ENCODE results near the gene MB21D2. TPM values are rescaled to one million over a fixed set of nuclear protein-coding genes. Genes with fewer than 3 reads are reported as not detected.

The MB21D2 gene
- total and polyA plus RNA-seq, 2 of the 8 experiments (the other 6 are each of a cell fraction or from before 2014, with no cell fraction given): 10.0 to 21.0 TPM

DNA sequence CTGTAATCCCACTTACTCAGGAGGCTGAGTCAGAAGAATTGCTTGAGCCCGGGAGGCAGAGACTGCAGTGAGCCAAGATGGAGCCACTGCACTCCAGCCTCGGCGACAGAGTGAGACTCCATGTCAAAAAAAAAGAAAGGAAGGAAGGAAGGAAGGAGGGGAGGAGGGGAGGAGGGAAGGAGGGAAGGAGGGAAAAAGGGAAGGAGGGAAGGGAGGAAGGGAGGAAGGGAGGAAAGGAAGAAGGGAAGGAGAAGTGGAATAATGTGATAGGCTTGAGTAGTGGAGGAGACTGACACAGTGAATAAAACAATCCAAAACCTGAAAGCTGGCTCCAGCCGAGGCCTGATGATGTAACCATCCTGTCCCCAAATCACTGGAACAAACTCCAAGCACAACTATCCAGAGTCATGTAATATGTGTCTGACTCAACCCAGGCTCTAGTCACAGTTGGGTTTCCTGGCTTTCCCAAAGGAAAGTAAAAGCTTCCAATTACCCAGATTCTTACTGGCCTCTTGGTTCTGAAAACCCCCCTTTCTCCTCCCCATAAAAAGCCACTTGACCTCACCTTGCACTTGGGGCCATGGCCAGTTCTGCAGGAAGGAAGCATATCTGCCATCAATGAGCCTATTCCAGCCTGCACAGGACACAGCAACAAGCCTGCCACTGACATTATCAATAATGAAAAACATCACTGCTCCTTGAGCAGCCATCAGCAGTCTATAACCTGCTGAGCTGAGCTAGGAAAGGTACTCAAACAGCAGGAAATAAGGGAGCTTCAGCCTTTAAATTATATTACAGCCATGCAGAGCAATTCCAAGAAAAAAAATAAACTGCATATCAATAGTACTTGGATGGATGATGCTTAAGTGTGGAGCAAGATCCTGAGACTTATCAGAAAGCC, 48.3 kb downstream of the MB21D2 start:
- Histone ChIP-seq H2AK5ac (ENCODE audit: low read depth, low read length) (no peak overlapping the region), H3K23me2 (ENCODE audit: low read depth, low read length) (no peaks in the 10 kb centered on the region), H4K5ac (ENCODE audit: insufficient read length, low read depth, low read length) (no peak overlapping the region), H3K18ac (ENCODE audit: extremely low read depth, low read length) (no peak overlapping the region), H3K27me3 (replicated peaks in 1 of 4; ENCODE audit: control insufficient read depth in 3 of 4, extremely low read depth in 1 of 4, insufficient read depth in 3 of 4, low read length in 3 of 4) (no peaks in the 10 kb centered on the region), H3K4ac (replicated peaks; ENCODE audit: insufficient read length, low read depth, low read length) (peak overlapping the region; percentile 27), H2BK15ac (ENCODE audit: low read length) (no peak overlapping the region), H3K14ac (ENCODE audit: insufficient read length) (no peak overlapping the region), H3K79me1 (ENCODE audit: low read depth, low read length) (peaks cover 4% of the 10 kb centered on the region), H3K36me3 (ENCODE audit: control insufficient read depth in 2 of 4, insufficient read depth in 4 of 4, low read length in 3 of 4) (no peaks in the 10 kb centered on the region; a peak in 1 of 8 replicates), H3K79me2 (ENCODE audit: control insufficient read depth in 1 of 2, insufficient read depth in 2 of 2, low read length in 2 of 2) (peaks cover 15 to 81% of the 10 kb centered on the region in 2 experiments), H3K23ac (ENCODE audit: insufficient read length) (no peak overlapping the region), H4K91ac (replicated peaks; ENCODE audit: insufficient read length, low read length) (no peak overlapping the region), H3K4me2 (ENCODE audit: insufficient read depth in 1 of 2, low read depth in 2 of 2, low read length in 2 of 2) (no peak overlapping the region), H4K20me1 (replicated peaks in 1 of 2; ENCODE audit: control insufficient read depth in 1 of 2, insufficient read depth in 2 of 2, low read length in 2 of 2) (peaks cover 2 to 6% of the 10 kb centered on the region in 2 experiments), H2BK20ac (ENCODE audit: low read length) (no peak overlapping the region), H2BK120ac (replicated peaks; ENCODE audit: low read depth, low read length) (no peak overlapping the region), H2BK5ac (ENCODE audit: low read depth, low read length) (no peak overlapping the region), H3K9ac (replicated peaks in 1 of 4; ENCODE audit: extremely low read depth in 1 of 4, low read depth in 3 of 4, low read length in 3 of 4) (no peak overlapping the region), H2AFZ (ENCODE audit: low read length) (no peak overlapping the region), H3K4me1 (replicated peaks in 1 of 4; ENCODE audit: control insufficient read depth in 3 of 4, insufficient read depth in 4 of 4, low read length in 3 of 4) (peaks cover 0 to 18% (median 11%) of the 10 kb centered on the region in 4 experiments; a peak in 6 of 7 replicates), H3K27ac (ENCODE audit: low read depth, low read length) (no peak overlapping the region), H3K9me3 (ENCODE audit: insufficient read depth in 2 of 2, low read depth in 1 of 2, low read length in 1 of 2) (no peaks in the 10 kb centered on the region; a peak in 1 of 4 replicates), H3K56ac (replicated peaks; ENCODE audit: insufficient read length, low read depth, low read length) (no peak overlapping the region), H2BK12ac (ENCODE audit: low read depth, low read length) (no peak overlapping the region), H4K8ac (ENCODE audit: extremely low read depth, insufficient read depth, low read length) (no peak overlapping the region), H3K4me3 (ENCODE audit: extremely low read depth in 1 of 4, insufficient read depth in 2 of 4, low read depth in 3 of 4, low read length in 4 of 4) (no peak overlapping the region)
- WGBS, 2 experiments (ENCODE audit: extremely low coverage in 1 of 2, insufficient coverage in 1 of 2, insufficient read length in 1 of 2, insufficient replicate concordance in 2 of 2, low coverage in 1 of 2, low lambda C conversion rate in 2 of 2, missing lambda C conversion rate in 1 of 2): 100% methylated on average over 2 of the region's 4 CpGs; no CpG with 5 or more reads in 1 of the 2 experiments
- POLR2A ChIA-PET (ENCODE audit: partially characterized antibody): interaction anchor here (1.0 kb wide), 1 partner anchor 10 kb away, joined by 3 read pairs; no protein-coding TSS in a partner anchor
- DNase-seq (ENCODE audit: low read depth in 1 of 2, low spot score in 2 of 2) (no peak), FAIRE-seq (no peak)
- CTCF ChIA-PET (ENCODE audit: partially characterized antibody): interaction anchor here (0.7 to 2.5 kb wide), 3 partner anchors 13 to 64 kb away, joined by 3 to 6 read pairs (median 3); no protein-coding TSS in a partner anchor
- TF ChIP-seq SIRT6 (IDR thresholded peaks at IDR 0.05; ENCODE audit: low read length) (no peak), TAF1 (IDR thresholded peaks at IDR 0.05; ENCODE audit: low read depth, low read length) (no peak), BACH1 (IDR thresholded peaks at IDR 0.05; ENCODE audit: low read length) (no peak), EP300 (IDR thresholded peaks at IDR 0.05; ENCODE audit: borderline replicate concordance in 1 of 2, low read depth in 2 of 2, low read length in 2 of 2) (no peak), SP2 (IDR thresholded peaks at IDR 0.05; ENCODE audit: low read length) (no peak), CHD2 (IDR thresholded peaks at IDR 0.05; ENCODE audit: low read length) (no peak), SP1 (IDR thresholded peaks at IDR 0.05; ENCODE audit: low read depth, low read length) (no peak), FOSL1 (IDR thresholded peaks at IDR 0.05; ENCODE audit: insufficient read depth, low read depth, low read length) (no peak), SP4 (IDR thresholded peaks at IDR 0.05; ENCODE audit: low read length) (no peak)
- TF ChIP-seq, protein P1, sequence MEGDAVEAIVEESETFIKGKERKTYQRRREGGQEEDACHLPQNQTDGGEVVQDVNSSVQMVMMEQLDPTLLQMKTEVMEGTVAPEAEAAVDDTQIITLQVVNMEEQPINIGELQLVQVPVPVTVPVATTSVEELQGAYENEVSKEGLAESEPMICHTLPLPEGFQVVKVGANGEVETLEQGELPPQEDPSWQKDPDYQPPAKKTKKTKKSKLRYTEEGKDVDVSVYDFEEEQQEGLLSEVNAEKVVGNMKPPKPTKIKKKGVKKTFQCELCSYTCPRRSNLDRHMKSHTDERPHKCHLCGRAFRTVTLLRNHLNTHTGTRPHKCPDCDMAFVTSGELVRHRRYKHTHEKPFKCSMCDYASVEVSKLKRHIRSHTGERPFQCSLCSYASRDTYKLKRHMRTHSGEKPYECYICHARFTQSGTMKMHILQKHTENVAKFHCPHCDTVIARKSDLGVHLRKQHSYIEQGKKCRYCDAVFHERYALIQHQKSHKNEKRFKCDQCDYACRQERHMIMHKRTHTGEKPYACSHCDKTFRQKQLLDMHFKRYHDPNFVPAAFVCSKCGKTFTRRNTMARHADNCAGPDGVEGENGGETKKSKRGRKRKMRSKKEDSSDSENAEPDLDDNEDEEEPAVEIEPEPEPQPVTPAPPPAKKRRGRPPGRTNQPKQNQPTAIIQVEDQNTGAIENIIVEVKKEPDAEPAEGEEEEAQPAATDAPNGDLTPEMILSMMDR (IDR thresholded peaks at IDR 0.05; ENCODE audit: control extremely low read depth in 1 of 3, insufficient read depth in 1 of 3, low read depth in 1 of 3, low read length in 3 of 3): no peak

Measured in H1 (cell line).